Measurements from ENCODE around the gene CEP85. TPM values are rescaled to one million over a fixed set of nuclear protein-coding genes. Genes with fewer than 3 reads are reported as not detected.

CEP85 gene
- total and polyA plus RNA-seq, 2 experiments from 2014 or later = 22.9 to 33.2 TPM

- Histone ChIP-seq H3K9me3 (ENCODE audit: low read depth) (no peaks in the 10 kb centered on the region), H3K27me3 (no peaks in the 10 kb centered on the region), H3K4me3 (no peak overlapping the region), H3K4me1 (ENCODE audit: low read depth) (no peaks in the 10 kb centered on the region), H3K36me3 (no peaks in the 10 kb centered on the region), H3K27ac (no peak overlapping the region)
- TF ChIP-seq, protein P1, sequence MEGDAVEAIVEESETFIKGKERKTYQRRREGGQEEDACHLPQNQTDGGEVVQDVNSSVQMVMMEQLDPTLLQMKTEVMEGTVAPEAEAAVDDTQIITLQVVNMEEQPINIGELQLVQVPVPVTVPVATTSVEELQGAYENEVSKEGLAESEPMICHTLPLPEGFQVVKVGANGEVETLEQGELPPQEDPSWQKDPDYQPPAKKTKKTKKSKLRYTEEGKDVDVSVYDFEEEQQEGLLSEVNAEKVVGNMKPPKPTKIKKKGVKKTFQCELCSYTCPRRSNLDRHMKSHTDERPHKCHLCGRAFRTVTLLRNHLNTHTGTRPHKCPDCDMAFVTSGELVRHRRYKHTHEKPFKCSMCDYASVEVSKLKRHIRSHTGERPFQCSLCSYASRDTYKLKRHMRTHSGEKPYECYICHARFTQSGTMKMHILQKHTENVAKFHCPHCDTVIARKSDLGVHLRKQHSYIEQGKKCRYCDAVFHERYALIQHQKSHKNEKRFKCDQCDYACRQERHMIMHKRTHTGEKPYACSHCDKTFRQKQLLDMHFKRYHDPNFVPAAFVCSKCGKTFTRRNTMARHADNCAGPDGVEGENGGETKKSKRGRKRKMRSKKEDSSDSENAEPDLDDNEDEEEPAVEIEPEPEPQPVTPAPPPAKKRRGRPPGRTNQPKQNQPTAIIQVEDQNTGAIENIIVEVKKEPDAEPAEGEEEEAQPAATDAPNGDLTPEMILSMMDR (IDR thresholded peaks at IDR 0.05; ENCODE audit: low read depth, low read length) = no peak
- no peak for DNase-seq (ENCODE audit: low read depth in 1 of 2, low spot score in 1 of 2)
Measured at GRCh38 chr1:26213335-26213905, 20.6 kb upstream of the CEP85 start.

DNA sequence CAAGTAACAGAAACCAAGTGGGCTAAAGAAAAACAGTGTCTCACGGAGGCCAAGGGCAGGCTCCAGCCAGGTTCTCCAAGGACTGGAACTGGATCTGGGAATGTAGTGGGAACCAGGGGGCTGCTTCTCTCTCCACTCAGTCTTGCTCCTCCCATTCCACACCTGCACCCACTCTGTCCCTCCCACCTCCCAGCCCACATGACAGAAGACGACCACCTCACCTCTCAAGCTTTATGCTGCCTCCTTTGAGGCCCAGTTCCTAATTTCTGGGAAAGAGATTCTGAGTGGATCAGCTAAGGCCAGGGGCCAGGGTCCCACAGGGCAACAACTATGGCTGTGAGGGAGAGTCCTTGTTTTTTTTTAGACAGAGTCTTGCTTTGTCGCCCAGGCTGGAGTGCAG, 18.8 kb upstream of the CEP85 start:
- Histone ChIP-seq H3K27ac (no peak overlapping the region), H3K27me3 (no peaks in the 10 kb centered on the region), H3K4me1 (ENCODE audit: low read depth) (no peaks in the 10 kb centered on the region), H3K36me3 (no peaks in the 10 kb centered on the region), H3K4me3 (no peak overlapping the region), H3K9me3 (ENCODE audit: low read depth) (no peaks in the 10 kb centered on the region)
- DNase-seq (ENCODE audit: low read depth in 1 of 2, low spot score in 1 of 2) = no peak
- TF ChIP-seq, protein P1 (IDR thresholded peaks at IDR 0.05; ENCODE audit: low read depth, low read length) = no peak

DNA sequence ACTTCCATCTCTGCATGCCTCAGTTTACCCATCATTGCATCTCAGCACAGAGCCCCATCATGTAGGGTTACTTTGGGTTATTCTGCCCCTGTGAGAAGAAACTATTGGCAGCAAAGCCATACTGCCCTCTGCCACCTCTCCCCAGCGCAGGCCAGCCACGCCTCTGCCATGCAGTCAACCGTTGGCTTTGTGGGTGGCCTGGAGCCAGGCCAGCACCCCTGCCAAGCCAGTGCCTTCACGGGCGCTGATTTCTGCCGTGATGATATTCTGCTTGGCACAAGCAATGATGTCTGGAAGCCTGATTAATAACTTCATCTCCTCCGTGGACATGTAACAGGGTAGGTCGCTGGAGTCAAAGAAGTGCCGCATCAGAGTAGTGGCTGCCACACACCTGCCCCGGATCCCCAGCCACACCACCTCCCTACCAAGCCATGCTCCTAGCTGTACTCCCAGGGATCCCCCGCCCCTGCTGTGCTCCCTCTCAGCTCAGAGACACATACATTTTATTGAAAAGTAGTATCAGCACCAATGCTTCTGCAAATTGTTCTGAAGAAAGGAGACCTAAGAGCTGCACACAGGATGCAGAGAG, 15.0 kb upstream of the CEP85 start:
- no peak overlapping the region for H3K27ac ChIP-seq
- no peaks in the 10 kb centered on the region for H3K4me1 ChIP-seq (ENCODE audit: low read depth)
- no peak for DNase-seq (ENCODE audit: low read depth in 1 of 2, low spot score in 1 of 2)
- no peak overlapping the region for H3K4me3 ChIP-seq
- TF ChIP-seq, protein P1 (IDR thresholded peaks at IDR 0.05; ENCODE audit: low read depth, low read length) = no peak
- H3K36me3 ChIP-seq = no peaks in the 10 kb centered on the region
- H3K9me3 ChIP-seq (ENCODE audit: low read depth) = no peaks in the 10 kb centered on the region
- H3K27me3 ChIP-seq = no peaks in the 10 kb centered on the region

GRCh38 chr1:26220199-26220912, 13.6 kb upstream of the CEP85 start:
- no peak for DNase-seq (ENCODE audit: low read depth in 1 of 2, low spot score in 1 of 2)
- H3K4me3 ChIP-seq = no peak overlapping the region
- H3K27ac ChIP-seq = no peak overlapping the region
- no peaks in the 10 kb centered on the region for H3K36me3 ChIP-seq
- H3K9me3 ChIP-seq (ENCODE audit: low read depth) = no peaks in the 10 kb centered on the region
- TF ChIP-seq, protein P1 (IDR thresholded peaks at IDR 0.05; ENCODE audit: low read depth, low read length) = no peak
- no peaks in the 10 kb centered on the region for H3K4me1 ChIP-seq (ENCODE audit: low read depth)
- H3K27me3 ChIP-seq = no peaks in the 10 kb centered on the region

DNA sequence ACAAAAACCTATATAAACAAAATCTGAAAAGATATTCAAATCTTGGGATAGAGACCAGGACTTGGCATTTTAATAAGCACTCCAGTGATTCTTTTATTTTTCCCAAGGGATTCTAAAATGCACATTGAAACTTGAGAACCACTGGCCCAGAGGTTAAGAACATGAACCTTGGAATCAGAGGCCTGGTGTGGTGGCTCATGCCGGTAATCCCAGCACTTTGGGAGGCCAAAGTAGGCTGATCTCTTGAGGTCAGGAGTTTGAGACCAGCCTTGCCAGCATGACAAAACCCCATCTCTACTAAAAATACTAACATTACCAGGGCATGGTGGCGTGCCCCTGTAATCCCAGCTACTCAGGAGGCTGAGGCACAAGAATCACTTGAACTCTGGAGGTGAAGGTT, 12.9 kb upstream of the CEP85 start:
- no peaks in the 10 kb centered on the region for H3K36me3 ChIP-seq
- no peaks in the 10 kb centered on the region for H3K27me3 ChIP-seq
- TF ChIP-seq, protein P1 (IDR thresholded peaks at IDR 0.05; ENCODE audit: low read depth, low read length) = no peak
- H3K9me3 ChIP-seq (ENCODE audit: low read depth) = no peaks in the 10 kb centered on the region
- no peak for DNase-seq (ENCODE audit: low read depth in 1 of 2, low spot score in 1 of 2)
- no peaks in the 10 kb centered on the region for H3K4me1 ChIP-seq (ENCODE audit: low read depth)
- no peak overlapping the region for H3K27ac ChIP-seq
- H3K4me3 ChIP-seq = no peak overlapping the region

All from cardiac muscle cell (in vitro differentiated cells and primary cell).